Mesendoderm (in vitro differentiated cells): ENCODE measurements around the gene COL1A2.

ENCODE experiments used
- DNase-seq: peaks from one replicate; pipeline ENCODE4 v3.0.0; 2013
- H2AK5ac ChIP-seq: 2 replicates; pipeline ENCODE4 v1.6.1; 2013; ENCODE audit warnings: low read length, inconsistent platforms
- H2BK120ac ChIP-seq: 2 replicates; pipeline ENCODE4 v1.6.1; 2013; ENCODE audit warnings: low read depth, mild to moderate bottlenecking, low read length, moderate library complexity, mixed read lengths
- H2BK15ac ChIP-seq: replicated peaks from 2 replicates; pipeline ENCODE4 v1.6.1; 2013; ENCODE audit warnings: low read depth, mild to moderate bottlenecking, moderate library complexity
- H2BK5ac ChIP-seq: 2 replicates; pipeline ENCODE4 v1.6.1; 2013; ENCODE audit warnings: low read length, inconsistent platforms
- H3K18ac ChIP-seq: 2 replicates; pipeline ENCODE4 v1.6.1; 2013; ENCODE audit warnings: mild to moderate bottlenecking, low read length, mixed read lengths
- H3K23ac ChIP-seq: one replicate; pipeline ENCODE4 v1.6.1; 2013; ENCODE audit warnings: low read length
- H3K27ac ChIP-seq: 2 replicates; pipeline ENCODE4 v1.5.1; 2013; ENCODE audit warnings: low read depth, mild to moderate bottlenecking, inconsistent platforms, low read length, moderate library complexity
- H3K27me3 ChIP-seq: 2 replicates; pipeline ENCODE4 v1.6.1; 2013; ENCODE audit warnings: low read length, control low read depth, mild to moderate bottlenecking, inconsistent platforms; ENCODE audit not compliant: insufficient read depth, poor library complexity
- H3K36me3 ChIP-seq: 2 replicates; pipeline ENCODE4 v1.6.1; 2013; ENCODE audit warnings: low read length, inconsistent platforms; ENCODE audit not compliant: control insufficient read depth, insufficient read depth
- H3K4ac ChIP-seq: one replicate; pipeline ENCODE4 v1.6.1; 2013; ENCODE audit warnings: low read depth, mild to moderate bottlenecking, low read length, moderate library complexity
- H3K4me1 ChIP-seq: 2 replicates; pipeline ENCODE4 v1.6.1; 2013; ENCODE audit warnings: low read depth, low read length, inconsistent platforms; ENCODE audit not compliant: control insufficient read depth
- H3K4me2 ChIP-seq: 2 replicates; pipeline ENCODE4 v1.6.1; 2013; ENCODE audit warnings: low read length
- H3K4me3 ChIP-seq: 2 replicates; pipeline ENCODE4 v1.5.1; 2013; ENCODE audit warnings: mild to moderate bottlenecking, low read length
- H3K56ac ChIP-seq: one replicate; pipeline ENCODE4 v1.6.1; 2013; ENCODE audit warnings: low read length
- H3K79me1 ChIP-seq: 2 replicates; pipeline ENCODE4 v1.6.1; 2013; ENCODE audit warnings: low read length, inconsistent platforms
- H3K79me2 ChIP-seq: 2 replicates; pipeline ENCODE4 v1.6.1; 2013; ENCODE audit warnings: mild to moderate bottlenecking, low read length; ENCODE audit not compliant: control insufficient read depth, insufficient read depth
- H3K9ac ChIP-seq: 2 replicates; pipeline ENCODE4 v1.6.1; 2013; ENCODE audit warnings: low read length, inconsistent platforms
- H4K5ac ChIP-seq: one replicate; pipeline ENCODE4 v1.6.1; 2013; ENCODE audit warnings: low read length
- H4K8ac ChIP-seq: one replicate; pipeline ENCODE4 v1.6.1; 2013; ENCODE audit warnings: low read depth, mild to moderate bottlenecking, control low read depth, low read length, moderate library complexity
- WGBS: extraction: QIAGEN DNeasy Blood & Tissue Kit; methylation state at CpG from one replicate; pipeline ENCODE4 v1.1.7; 2013; ENCODE audit warnings: low lambda C conversion rate, missing lambda C conversion rate; ENCODE audit not compliant: insufficient coverage; ENCODE audit errors: extremely low coverage; 5-methylcytosine and 5-hydroxymethylcytosine counted together

COL1A2 gene

GRCh38 chr7:94354953-94355352 is 39.7 kb upstream of the COL1A2 start:
- Histone ChIP-seq H2AK5ac (no peak overlapping the region), H3K4me3 (no peak overlapping the region), H2BK5ac (no peak overlapping the region), H3K4me2 (no peak overlapping the region), H3K27me3 (no peaks in the 10 kb centered on the region), H3K23ac (no peak overlapping the region), H3K36me3 (no peaks in the 10 kb centered on the region), H3K27ac (no peak overlapping the region), H3K4me1 (no peaks in the 10 kb centered on the region), H3K4ac (no peak overlapping the region), H3K18ac (no peak overlapping the region), H3K56ac (no peak overlapping the region), H3K79me1 (no peaks in the 10 kb centered on the region), H4K8ac (no peak overlapping the region), H4K5ac (no peak overlapping the region), H3K9ac (no peak overlapping the region), H2BK120ac (no peak overlapping the region), H3K79me2 (no peaks in the 10 kb centered on the region), H2BK15ac (no peak overlapping the region)
- DNase-seq, result no peak

GRCh38 chr7:94355454-94355853 is 39.2 kb upstream of the COL1A2 start:
- Histone ChIP-seq H2BK120ac (no peak overlapping the region), H3K9ac (no peak overlapping the region), H3K4me2 (no peak overlapping the region), H3K4me3 (no peak overlapping the region), H3K4me1 (no peaks in the 10 kb centered on the region), H3K4ac (no peak overlapping the region), H3K18ac (peak overlapping the region; percentile 75), H3K36me3 (no peaks in the 10 kb centered on the region), H4K8ac (no peak overlapping the region), H4K5ac (no peak overlapping the region), H3K27me3 (no peaks in the 10 kb centered on the region), H3K23ac (no peak overlapping the region), H2BK15ac (no peak overlapping the region), H3K79me1 (no peaks in the 10 kb centered on the region), H3K79me2 (no peaks in the 10 kb centered on the region), H3K27ac (no peak overlapping the region), H2BK5ac (no peak overlapping the region), H3K56ac (no peak overlapping the region), H2AK5ac (no peak overlapping the region)
- no CpG with 5 or more reads among the region's 7 CpGs for WGBS
- no peak for DNase-seq

GRCh38 chr7:94357076-94357475 is 37.6 kb upstream of the COL1A2 start:
- Histone ChIP-seq H3K4me3 (no peak overlapping the region), H3K36me3 (no peaks in the 10 kb centered on the region), H2BK15ac (no peak overlapping the region), H3K79me2 (no peaks in the 10 kb centered on the region), H3K27me3 (no peaks in the 10 kb centered on the region), H3K4me2 (no peak overlapping the region), H3K56ac (no peak overlapping the region), H3K4ac (no peak overlapping the region), H2BK5ac (no peak overlapping the region), H3K79me1 (no peaks in the 10 kb centered on the region), H3K9ac (no peak overlapping the region), H4K8ac (no peak overlapping the region), H3K27ac (no peak overlapping the region), H4K5ac (no peak overlapping the region), H3K4me1 (no peaks in the 10 kb centered on the region), H3K18ac (no peak overlapping the region), H2AK5ac (no peak overlapping the region), H3K23ac (no peak overlapping the region), H2BK120ac (no peak overlapping the region)
- WGBS, result no CpG with 5 or more reads among the region's 3 CpGs
- DNase-seq, result no peak

GRCh38 chr7:94360926-94361325 is 33.8 kb upstream of the COL1A2 start:
- Histone ChIP-seq H4K8ac (no peak overlapping the region), H2AK5ac (no peak overlapping the region), H3K79me2 (no peaks in the 10 kb centered on the region), H3K9ac (no peak overlapping the region), H3K23ac (no peak overlapping the region), H3K4me1 (no peaks in the 10 kb centered on the region), H3K36me3 (no peaks in the 10 kb centered on the region), H3K27ac (no peak overlapping the region), H3K56ac (no peak overlapping the region), H3K4me2 (no peak overlapping the region), H2BK120ac (no peak overlapping the region), H3K4ac (no peak overlapping the region), H2BK15ac (no peak overlapping the region), H3K18ac (no peak overlapping the region), H4K5ac (no peak overlapping the region), H3K4me3 (no peak overlapping the region), H3K27me3 (no peaks in the 10 kb centered on the region), H2BK5ac (no peak overlapping the region), H3K79me1 (no peaks in the 10 kb centered on the region)
- WGBS, result 100% methylated on average over 1 of the region's 2 CpGs
- no peak for DNase-seq

- no peaks in the 10 kb centered on the region for H3K27me3 ChIP-seq
- WGBS, result no CpG with 5 or more reads among the region's 1 CpG
Observed at GRCh38 chr7:94362276-94362675, 32.4 kb upstream of the COL1A2 start.

GRCh38 chr7:94364816-94365215 is 29.9 kb upstream of the COL1A2 start:
- no peaks in the 10 kb centered on the region for H3K36me3 ChIP-seq
- H3K18ac ChIP-seq, result no peak overlapping the region
- H3K27me3 ChIP-seq, result no peaks in the 10 kb centered on the region
- H3K27ac ChIP-seq, result no peak overlapping the region
- H2AK5ac ChIP-seq, result no peak overlapping the region
- no peak overlapping the region for H2BK15ac ChIP-seq
- H3K23ac ChIP-seq, result no peak overlapping the region
- H2BK5ac ChIP-seq, result no peak overlapping the region
- H3K79me2 ChIP-seq, result no peaks in the 10 kb centered on the region
- no CpG with 5 or more reads among the region's 5 CpGs for WGBS
- H3K4me1 ChIP-seq, result no peaks in the 10 kb centered on the region
- no peak overlapping the region for H3K4ac ChIP-seq
- H2BK120ac ChIP-seq, result no peak overlapping the region
- H3K9ac ChIP-seq, result no peak overlapping the region
- no peak overlapping the region for H3K56ac ChIP-seq
- no peak overlapping the region for H4K8ac ChIP-seq
- no peaks in the 10 kb centered on the region for H3K79me1 ChIP-seq
- DNase-seq, result no peak
- no peak overlapping the region for H3K4me3 ChIP-seq
- H3K4me2 ChIP-seq, result no peak overlapping the region
- no peak overlapping the region for H4K5ac ChIP-seq

More at GRCh38 chr7:94362276-94362675, 32.4 kb upstream of the COL1A2 start:
- Histone ChIP-seq H2AK5ac (no peak overlapping the region), H3K9ac (no peak overlapping the region), H3K79me1 (no peaks in the 10 kb centered on the region), H3K18ac (no peak overlapping the region), H3K4me1 (no peaks in the 10 kb centered on the region), H2BK15ac (no peak overlapping the region), H3K79me2 (no peaks in the 10 kb centered on the region), H3K4me3 (no peak overlapping the region), H3K36me3 (no peaks in the 10 kb centered on the region), H3K4ac (no peak overlapping the region), H3K4me2 (no peak overlapping the region), H3K23ac (no peak overlapping the region), H3K56ac (no peak overlapping the region), H3K27ac (no peak overlapping the region), H4K8ac (no peak overlapping the region), H2BK5ac (no peak overlapping the region), H4K5ac (no peak overlapping the region), H2BK120ac (no peak overlapping the region)
- no peak for DNase-seq
